NCI-H1048 (cell line): Measurements from ENCODE around the gene LRRFIP1.

Source experiments
- DNase-seq: peaks from one replicate; lab custom pipeline; 2025; lab: John Stamatoyannopoulos, UW

The LRRFIP1 gene

GRCh38 chr2:237640493-237640998, 13.2 kb downstream of the LRRFIP1 start:
- DNase-seq, result no peak

- DNase-seq, result no peak
These were observed 14.8 kb downstream of the LRRFIP1 start for GRCh38 chr2:237642038-237642734.

GRCh38 chr2:237643066-237643465, 15.7 kb downstream of the LRRFIP1 start:
- DNase-seq, result no peak

- no peak for DNase-seq
These were observed 16.4 kb downstream of the LRRFIP1 start for GRCh38 chr2:237643582-237644380.

GRCh38 chr2:237644381-237644703, 17.0 kb downstream of the LRRFIP1 start:
- DNase-seq, result no peak

GRCh38 chr2:237645261-237645660, 17.9 kb downstream of the LRRFIP1 start:
- no peak for DNase-seq

GRCh38 chr2:237647176-237648015, 20.0 kb downstream of the LRRFIP1 start:
- DNase-seq, result no peak

GRCh38 chr2:237648016-237648381, 20.6 kb downstream of the LRRFIP1 start:
- DNase-seq, result no peak

GRCh38 chr2:237649541-237650454, 22.4 kb downstream of the LRRFIP1 start:
- DNase-seq, result no peak

GRCh38 chr2:237650455-237650850, 23.1 kb downstream of the LRRFIP1 start:
- DNase-seq, result no peak

- no peak for DNase-seq
These were observed 24.4 kb downstream of the LRRFIP1 start for GRCh38 chr2:237651761-237652160.

GRCh38 chr2:237652181-237652580, 24.8 kb downstream of the LRRFIP1 start:
- DNase-seq, result no peak

- DNase-seq, result no peak
These were observed 25.5 kb downstream of the LRRFIP1 start for GRCh38 chr2:237652854-237653253.

- DNase-seq, result no peak
These were observed 26.6 kb downstream of the LRRFIP1 start for GRCh38 chr2:237653776-237654558.

- no peak for DNase-seq
These were observed 29.7 kb downstream of the LRRFIP1 start for GRCh38 chr2:237657063-237657462.

- no peak for DNase-seq
These were observed 33.1 kb downstream of the LRRFIP1 start for GRCh38 chr2:237660381-237660900.

GRCh38 chr2:237661270-237661669, 33.9 kb downstream of the LRRFIP1 start:
- no peak for DNase-seq

GRCh38 chr2:237661799-237662328, 34.5 kb downstream of the LRRFIP1 start:
- no peak for DNase-seq

GRCh38 chr2:237662671-237663093, 35.3 kb downstream of the LRRFIP1 start:
- DNase-seq, result peak; percentile 87

- DNase-seq, result no peak
These were observed 36.2 kb downstream of the LRRFIP1 start for GRCh38 chr2:237663517-237664110.
